NCI-H510A (cell line): ENCODE data around the gene ACTL6B.
"Not testable (repeated sequence)": the region's sequence is repeated elsewhere in the genome, so short reads cannot be mapped to it uniquely, and the experiment has no call there.

Source experiments
- DNase-seq: peaks from one replicate; lab custom pipeline; 2025; lab: John Stamatoyannopoulos, UW

The ACTL6B gene

GRCh38 chr7:100671353-100672327, 15.4 kb upstream of the ACTL6B start:
- no peak for DNase-seq

- no peak for DNase-seq
These were observed 13.8 kb upstream of the ACTL6B start for GRCh38 chr7:100670074-100670473.

GRCh38 chr7:100669106-100669505, 12.9 kb upstream of the ACTL6B start:
- DNase-seq = not testable (repeated sequence)

GRCh38 chr7:100668069-100668449, 11.8 kb upstream of the ACTL6B start:
- no peak for DNase-seq

GRCh38 chr7:100667331-100668068, 11.3 kb upstream of the ACTL6B start:
- DNase-seq = no peak

GRCh38 chr7:100665168-100665726, 9.0 kb upstream of the ACTL6B start:
- DNase-seq = no peak

GRCh38 chr7:100662194-100662776, 6.0 kb upstream of the ACTL6B start:
- not testable (repeated sequence) for DNase-seq

GRCh38 chr7:100654908-100655831, 1.1 kb downstream of the ACTL6B start:
- DNase-seq = no peak

GRCh38 chr7:100649826-100650565, 6.3 kb downstream of the ACTL6B start:
- no peak for DNase-seq

- DNase-seq = no peak
These were observed 13.7 kb downstream of the ACTL6B start for GRCh38 chr7:100642534-100642907.

GRCh38 chr7:100641860-100642533, 14.3 kb downstream of the ACTL6B start:
- DNase-seq = no peak

- no peak for DNase-seq
These were observed 14.8 kb downstream of the ACTL6B start, which contains the start of gene TFR2 for GRCh38 chr7:100641463-100641859. TSS of gene TFR2 (minus strand) at chr7:100641552. CDS start at chr7:100641509, 43 bp downstream.

- DNase-seq = no peak
These were observed 15.5 kb downstream of the ACTL6B start for GRCh38 chr7:100640517-100641440.

- DNase-seq = no peak
These were observed 16.2 kb downstream of the ACTL6B start for GRCh38 chr7:100639995-100640516.

- no peak for DNase-seq
These were observed 23.1 kb downstream of the ACTL6B start for GRCh38 chr7:100632951-100633717.

- DNase-seq = no peak
These were observed 26.2 kb downstream of the ACTL6B start for GRCh38 chr7:100630066-100630465.

GRCh38 chr7:100629117-100629716, 27.0 kb downstream of the ACTL6B start:
- DNase-seq = no peak
